ENCODE measurements around the gene APOOL.
"Not testable (repeated sequence)": the region's sequence is repeated elsewhere in the genome, so short reads cannot be mapped to it uniquely, and the experiment has no call there.

Gene APOOL, protein sequence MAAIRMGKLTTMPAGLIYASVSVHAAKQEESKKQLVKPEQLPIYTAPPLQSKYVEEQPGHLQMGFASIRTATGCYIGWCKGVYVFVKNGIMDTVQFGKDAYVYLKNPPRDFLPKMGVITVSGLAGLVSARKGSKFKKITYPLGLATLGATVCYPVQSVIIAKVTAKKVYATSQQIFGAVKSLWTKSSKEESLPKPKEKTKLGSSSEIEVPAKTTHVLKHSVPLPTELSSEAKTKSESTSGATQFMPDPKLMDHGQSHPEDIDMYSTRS

DNA sequence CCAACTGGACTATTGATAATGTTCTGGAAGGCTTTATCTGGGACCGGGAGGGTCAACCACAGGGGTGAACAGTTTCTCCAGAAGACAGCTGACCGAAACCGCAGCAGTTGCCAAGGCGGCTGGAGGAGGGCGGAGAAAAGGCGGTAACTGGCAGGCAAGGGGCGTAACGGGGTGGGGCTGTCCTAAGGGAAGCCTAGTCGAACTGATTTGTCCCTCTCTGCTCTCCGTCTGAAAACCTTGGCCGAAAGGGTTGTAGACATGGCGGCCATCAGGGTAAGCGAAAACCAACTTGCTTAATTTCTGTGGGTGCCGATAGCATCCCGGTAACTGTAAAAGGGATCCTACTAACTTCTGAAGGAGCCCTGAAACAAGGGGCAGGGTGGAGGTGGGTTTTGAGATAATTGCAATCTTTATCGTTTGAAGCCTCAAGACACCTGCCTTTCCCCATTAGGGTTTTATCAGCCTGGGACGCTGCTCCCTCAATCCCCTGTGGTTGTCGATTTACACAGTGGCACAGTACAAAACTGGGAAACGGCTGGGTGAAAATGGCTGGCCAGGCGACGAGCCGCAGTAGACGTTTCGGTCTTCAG is at the start of gene APOOL:
Gene APOOL, plus strand, starts transcription at position 223 of the 590 bp plus-strand sequence. Its CDS starts 36 bp downstream, at position 259.
- peak; percentile 82 to 86 for DNase-seq

DNA sequence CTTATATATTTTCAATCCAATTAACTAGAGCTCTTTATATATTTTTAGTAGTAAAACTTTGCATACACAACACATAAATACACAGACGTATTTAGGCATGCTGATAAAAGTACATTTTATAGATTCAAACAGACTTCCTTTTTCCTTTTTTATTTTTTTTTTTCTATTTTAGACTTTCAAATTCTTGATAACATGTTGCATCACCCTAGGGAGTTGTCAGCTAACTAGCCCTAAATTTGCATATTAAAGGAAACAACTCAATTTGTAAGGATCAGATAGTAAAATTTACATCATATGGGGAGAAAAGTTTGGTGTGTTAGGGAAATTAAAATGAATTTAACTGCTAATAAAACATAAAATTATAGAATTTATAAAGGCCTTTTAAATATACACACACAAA is 47.4 kb upstream of the APOOL start:
- DNase-seq, result no peak

DNA sequence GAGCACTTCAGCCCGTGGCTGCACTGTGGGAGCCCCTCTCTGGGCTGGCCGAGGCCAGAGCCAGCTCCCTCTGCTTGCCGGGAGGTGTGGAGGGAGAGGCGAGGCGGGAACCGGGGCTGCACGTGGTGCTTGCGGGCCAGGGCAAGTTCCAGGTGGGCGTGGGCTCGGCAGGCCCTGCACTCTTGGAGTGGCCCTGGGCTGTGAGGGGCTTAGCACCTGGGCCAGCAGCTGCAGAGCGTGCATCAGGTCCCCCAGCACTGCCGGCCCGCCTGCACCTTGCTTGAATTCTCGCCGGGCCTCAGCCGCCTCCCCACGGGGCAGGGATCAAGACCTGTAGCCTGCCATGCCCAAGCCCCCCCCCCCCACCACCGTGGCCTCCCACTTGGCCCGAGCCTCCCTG is 28.9 kb upstream of the APOOL start:
- DNase-seq, result no peak

DNA sequence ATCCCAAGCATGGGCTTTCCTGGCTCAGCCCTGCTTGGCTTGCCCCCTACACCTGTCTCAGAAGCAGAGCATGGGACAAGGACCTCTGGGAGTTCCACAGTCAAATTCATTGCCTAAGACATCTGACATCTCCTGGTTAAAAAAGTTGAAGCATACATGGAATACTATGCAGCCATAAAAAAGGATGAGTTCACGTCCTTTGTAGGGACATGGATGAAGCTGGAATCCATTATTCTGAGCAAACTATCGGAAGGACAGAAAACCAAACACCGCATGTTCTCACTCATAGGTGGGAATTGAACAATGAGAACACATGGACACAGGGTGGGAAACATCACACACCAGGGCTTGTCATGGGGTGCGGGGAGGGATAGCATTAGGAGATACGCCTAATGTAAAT is 11.9 kb upstream of the APOOL start:
- not testable (repeated sequence) for DNase-seq

DNA sequence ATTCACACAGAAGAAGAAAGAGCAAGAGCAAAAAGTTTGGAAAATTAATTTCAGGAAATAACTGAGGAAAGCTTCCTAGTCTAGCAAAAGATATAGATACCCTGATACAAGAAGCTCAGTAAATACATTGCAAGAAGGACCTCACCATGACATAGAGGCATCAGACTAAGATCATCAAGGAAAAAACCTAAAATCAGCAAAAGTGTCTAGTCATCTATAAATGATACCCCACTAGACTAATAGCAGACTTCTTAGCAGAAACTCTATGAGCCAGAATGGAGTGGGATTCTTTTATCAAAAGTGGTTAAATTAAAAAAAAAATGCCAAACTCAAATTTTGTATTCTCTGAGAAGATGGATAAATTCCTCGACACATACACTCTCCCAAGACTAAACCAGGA is 10.5 kb upstream of the APOOL start:
- DNase-seq, result no peak

DNA sequence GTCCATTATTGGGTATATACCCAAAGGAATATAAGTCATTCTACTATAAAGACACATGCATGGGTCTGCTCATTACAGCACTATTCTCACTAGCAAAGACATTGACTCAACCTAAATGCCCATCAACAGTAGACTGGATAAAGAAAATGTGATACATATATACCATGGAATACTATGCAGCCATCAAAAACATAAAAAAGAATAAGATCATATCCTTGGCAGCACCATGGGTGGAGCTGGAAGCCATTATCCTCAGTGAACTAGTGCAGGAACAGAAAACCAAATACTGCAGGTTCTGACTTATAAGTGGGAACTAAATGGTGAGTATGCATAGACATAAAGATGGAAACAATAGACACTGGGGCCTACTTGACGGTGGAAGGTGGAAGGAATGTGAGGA is 2.3 kb upstream of the APOOL start:
- DNase-seq, result no peak

DNA sequence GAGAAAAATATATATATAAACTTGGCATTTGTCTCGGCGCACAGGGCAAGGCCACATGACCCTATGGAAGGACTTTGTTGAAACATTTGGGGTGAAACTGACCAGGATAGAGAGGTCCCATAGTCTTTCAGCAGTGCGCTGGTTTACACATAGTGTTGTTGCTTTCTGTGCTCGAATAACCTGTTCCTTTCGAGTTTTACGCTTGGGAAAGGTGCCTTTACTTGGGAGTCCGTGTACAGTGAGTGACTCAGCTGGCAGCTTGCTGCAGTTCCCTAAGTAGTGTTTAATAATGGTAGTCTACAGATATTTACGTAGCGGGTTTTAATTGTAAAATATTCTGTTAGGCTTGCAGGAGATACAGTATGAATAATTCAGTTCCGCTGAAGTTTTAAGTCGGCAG is 578 bp downstream of the APOOL start:
- DNase-seq, result no peak

DNA sequence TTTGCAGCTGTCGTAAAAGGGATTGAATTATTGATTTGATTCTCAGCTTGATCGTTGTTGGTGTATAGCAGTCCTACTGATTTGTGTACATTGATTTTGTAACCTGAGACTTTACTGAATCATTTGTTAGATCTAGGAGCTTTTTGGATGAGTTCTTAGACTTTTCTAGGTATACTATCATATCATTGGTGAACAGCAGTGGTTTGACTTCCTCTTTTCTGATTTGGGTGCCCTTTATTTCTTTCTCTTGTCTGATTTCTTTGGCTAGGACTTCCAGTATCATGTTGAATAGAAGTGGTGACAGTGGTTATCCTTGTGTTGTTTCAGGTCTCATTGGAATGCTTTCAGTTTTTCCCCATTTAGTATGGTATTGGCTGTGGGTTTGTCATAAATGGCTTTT is 8.4 kb downstream of the APOOL start:
- no peak for DNase-seq

DNA sequence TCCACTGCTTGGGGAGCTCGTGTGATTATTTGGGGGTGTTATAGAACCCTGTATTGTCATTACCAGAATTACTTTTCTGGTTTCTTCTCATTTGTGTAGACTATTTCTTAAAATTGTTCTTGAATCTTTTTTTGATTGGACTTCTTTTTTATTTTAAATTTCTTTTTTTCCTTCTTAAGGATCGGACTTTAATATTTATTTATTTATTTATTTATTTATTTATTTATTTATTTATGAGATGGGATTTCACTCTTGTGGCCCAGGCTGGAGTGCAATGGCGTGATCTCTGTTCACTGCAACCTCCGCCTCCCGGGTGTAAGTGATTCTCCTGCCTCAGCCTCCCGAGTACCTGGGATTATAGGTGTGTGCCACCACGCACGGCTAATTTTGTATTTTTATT is 11.7 kb downstream of the APOOL start:
- DNase-seq, result not testable (repeated sequence)

DNA sequence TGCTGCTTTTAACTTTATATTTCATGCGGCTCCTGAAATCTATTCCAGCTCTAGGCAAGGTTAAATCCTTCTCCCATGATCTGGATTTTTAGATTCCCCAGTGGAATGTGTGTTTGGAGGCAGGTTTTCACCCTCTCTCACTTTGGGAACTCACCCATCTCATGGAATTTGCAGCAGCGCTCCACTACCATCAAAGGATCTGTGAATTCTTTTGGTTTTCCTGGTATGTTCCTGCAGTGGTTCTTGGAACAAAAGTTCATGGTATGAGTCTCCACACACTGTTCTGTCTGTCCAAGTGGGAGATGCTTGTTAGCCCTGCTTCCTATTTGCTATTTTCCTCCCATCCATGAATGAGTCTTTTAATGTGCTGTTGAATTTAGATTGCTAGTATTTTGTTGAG is 14.0 kb downstream of the APOOL start:
- DNase-seq, result no peak

DNA sequence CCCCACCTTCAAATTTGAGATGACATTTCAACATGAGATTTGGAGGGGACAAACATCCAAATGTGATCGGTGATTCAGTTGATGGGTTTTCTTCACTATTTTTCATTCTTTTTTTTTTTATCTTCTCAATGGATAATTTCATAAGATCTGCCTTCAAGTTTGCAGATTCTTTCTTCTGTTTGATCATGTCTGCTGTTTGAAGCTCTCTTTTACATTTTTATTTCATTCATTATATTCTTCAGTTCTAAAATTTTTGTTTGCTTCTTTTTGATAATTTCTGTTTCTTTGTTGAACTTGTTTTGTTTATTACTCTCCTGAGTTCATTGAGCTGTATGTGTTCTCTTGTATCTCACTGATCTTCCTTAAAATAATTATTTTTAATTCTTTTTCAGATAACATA is 14.8 kb downstream of the APOOL start:
- no peak for DNase-seq

DNA sequence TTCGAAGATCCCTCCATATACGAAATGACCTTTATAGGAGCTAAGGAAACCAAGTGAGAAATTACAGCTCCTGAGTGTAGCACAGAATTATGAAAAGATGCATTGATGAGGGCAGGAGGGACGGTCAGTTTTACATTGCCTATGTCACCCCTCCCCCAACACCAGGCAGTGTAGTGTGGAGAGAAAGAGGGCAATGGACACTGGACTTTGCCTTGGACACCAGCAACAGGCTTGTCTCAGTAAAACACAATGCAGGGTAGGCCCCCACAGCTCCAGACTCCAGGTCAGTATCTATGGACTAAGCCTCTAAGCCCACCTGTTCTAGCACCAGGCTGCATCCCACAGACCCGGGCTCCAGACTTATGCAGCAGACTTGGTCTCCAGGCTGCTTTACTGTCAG is 16.5 kb downstream of the APOOL start:
- DNase-seq, result no peak

DNA sequence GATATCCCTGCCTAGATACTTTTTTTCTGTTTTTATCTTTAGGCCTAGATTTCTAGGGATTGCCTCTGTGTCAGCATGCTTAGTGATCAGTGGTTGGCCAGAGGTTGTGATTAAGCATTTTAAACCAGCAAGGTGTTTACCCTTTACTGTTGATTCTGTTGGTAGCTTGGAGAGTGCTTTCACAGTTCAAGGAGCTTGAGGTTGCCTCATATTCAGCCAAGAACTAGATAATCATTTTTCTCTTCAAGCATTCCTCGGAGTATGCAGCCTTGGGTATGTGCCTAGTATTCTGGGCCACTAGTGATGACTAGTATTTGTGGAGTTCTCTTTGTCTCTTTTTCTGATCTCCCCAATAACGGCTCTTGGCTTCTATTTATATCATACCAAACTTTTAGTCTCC is 20.4 kb downstream of the APOOL start:
- DNase-seq, result no peak

DNA sequence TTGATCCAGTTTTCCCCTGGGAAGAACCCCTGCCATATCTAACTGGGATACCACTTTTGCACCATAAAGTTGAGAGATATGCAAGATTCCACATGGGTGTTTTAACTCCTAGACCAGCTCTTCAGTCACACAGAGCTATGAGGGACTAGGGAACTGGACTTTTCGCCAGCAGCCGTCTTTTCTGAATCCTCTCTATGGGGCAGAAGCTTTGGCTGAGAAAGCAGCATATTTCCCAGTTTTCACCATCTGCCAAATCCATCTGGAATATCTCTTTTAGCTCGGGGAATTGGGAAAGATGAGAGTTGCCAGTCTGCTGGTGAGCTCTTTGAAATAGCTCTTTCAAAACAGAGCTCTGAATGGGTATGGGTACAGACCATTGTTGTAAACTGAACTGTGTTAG is 20.9 kb downstream of the APOOL start:
- DNase-seq, result no peak

DNA sequence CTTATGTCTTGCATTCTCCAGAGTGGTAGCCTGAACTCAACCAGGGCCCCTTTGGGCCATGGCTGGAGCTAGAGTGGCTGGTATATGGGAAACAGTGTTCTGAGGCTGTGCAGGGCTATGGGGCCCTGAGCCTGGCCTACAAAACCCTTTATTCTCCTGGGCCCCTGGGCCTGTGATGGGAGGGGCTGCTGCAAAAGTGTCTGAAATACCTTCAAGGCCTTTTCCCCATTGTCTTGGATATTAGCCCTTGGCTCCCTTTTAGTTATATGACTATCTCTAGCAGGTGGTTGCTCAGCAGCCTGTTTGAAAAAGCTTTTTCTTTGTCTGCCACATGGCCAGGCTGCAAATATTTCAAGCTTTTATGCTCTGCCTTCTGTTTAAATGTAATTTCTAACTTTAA is 22.5 kb downstream of the APOOL start:
- no peak for DNase-seq

DNA sequence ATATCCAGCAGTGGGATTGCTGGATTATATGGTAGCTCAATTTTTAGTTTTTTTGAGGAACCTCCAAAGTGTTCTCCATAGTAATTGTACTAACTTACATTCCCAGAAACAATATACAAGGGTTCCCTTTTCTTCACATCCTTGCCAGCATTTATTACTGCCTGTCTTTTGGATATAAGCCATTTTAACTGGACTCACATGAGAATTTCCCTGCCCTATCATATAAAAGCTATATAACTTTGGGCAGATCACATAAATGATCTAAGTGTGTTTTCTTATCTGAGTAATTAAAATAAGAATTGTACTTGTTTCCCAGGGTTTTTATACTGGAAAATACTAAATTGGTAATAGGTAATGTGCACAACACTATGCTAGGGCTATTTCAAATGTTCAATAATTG is 25.4 kb downstream of the APOOL start:
- no peak for DNase-seq

DNA sequence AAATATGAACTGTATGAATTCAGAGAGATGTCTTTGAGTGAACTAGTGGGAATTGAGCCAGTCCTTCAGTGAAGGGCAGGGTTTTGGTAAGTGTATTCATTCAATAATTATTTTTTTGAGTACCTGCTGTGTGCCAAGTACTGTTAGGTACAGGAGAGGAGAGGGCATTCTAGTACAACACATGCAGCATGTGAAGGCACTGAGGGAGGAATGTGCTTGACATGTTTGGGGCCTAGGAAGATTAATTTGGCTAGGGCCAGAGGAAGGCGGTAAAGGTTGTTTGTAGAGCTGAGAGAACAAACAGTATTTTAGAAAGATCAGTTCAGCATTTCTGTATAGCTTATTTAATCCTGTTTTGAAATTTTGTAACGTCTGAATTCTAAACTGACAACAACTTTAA is 27.8 kb downstream of the APOOL start:
- no peak for DNase-seq

DNA sequence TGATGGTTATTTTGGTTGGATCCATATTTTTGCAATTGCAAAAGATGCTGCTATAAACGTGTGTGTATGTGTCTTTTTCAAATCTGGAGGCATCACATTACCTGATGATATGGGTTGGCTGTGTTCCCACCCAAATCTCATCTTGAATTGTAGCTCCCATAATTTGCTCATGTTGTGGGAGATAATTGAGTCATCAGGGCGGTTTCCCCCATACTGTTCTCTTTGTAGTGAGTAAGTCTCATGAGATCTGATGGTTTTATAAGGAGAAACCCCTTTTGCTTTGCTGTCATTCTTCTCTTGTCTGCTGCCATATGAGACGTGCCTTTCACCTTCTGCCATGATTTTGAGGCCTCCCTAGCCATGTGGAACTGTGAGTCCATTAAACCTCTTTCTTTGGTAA is 33.4 kb downstream of the APOOL start:
- no peak for DNase-seq

DNA sequence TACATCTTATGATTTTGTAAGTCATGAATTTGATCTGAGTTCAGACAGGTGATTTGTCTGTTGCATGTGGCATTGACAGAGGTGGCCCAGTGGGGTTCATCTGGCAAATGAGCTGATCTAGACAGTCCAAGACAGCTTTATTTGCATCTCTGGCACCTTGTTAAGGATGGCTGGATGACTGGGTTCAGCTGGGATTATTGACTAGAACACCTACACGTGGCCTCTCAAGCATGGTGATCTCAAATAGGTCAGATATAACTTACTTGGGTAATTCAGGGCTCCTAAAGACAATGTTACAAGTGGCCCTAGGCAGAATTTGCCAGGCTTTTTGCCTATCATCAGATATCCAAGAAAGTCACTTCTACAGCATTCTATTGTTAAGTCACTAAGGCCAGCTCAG is 48.0 kb downstream of the APOOL start:
- no peak for DNase-seq

DNA sequence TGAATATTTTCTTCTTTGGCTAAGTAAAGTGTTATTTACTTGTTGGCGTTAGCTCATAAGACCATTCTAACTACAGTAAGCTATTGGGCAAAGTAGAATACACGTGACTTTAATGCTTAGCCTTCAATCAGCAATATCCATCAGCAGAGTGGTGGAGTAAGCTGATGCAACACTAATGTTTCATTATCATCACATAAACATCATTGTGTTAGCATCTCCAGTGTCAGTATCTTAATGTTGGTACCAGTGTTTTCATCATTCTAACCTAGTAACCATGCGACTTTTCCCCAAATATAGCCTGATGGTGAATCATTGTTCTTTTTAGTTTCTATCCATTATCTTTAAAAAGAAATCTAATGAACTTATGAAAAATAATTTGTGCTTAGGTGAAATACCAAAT is 48.5 kb downstream of the APOOL start:
- DNase-seq, result no peak

DNA sequence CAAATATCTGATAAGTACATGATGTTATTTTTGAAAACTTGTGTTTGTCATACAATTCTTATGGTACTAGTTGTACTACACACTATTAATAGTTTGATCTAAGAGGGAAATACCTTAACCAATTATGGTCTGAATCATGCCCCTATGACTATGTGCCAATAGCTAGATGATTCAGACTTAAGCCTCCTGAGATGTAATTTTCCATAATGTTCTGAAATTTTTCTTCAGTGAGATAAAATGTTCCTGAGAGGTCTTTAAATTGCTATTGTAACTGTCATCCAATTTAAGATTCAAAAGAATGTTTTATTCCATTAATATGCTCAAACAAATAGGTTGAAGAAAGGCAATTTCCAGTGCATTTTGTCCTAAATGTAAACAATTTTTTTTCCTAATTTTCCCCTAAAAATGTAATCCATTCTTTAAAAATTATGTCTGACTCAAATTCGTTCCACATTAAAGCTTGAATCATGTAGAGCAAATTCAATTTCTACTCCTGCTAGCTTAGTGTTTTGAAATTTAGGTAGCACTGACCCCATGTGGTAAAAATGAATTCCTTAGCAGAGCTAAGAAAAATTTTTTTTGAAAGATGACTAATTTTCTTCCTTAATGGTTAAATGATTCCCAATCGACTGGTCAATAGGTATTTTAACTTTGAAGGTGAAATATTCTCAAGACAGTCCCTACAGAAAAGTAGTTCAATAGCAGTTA is 49.1 kb downstream of the APOOL start:
- no peak for DNase-seq

DNA sequence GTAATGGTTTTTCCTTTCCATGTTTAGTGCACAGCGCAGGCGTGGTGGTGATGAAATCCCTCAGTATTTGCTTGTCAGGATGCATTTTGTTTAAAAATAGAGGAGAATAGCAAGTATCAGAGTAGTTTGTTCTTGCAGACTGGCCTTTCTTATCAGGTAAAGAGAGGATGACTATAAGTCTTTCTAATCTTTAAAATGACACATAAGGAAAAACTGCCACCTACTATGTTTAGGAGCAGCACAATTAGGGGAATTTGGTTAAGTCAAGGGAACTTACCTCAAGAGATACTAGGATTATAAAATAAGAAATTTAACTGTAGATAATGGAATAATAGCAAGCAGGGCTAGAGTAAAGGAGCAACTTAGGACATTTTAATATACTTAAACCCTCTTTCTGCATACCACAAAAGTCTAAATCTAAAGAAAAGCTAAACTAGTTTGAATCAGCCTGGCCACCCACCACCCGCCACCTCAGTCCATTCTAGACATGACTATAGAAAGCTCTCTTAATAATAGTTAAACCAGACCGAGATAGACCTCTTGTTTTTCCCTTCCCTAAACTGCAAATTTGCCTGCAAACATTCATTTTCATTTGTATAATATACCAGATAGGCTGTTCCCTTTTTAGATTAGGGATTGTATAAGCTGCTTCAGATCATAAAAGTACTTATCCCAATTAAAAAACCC is 62.0 kb downstream of the APOOL start:
- no peak for DNase-seq

DNA sequence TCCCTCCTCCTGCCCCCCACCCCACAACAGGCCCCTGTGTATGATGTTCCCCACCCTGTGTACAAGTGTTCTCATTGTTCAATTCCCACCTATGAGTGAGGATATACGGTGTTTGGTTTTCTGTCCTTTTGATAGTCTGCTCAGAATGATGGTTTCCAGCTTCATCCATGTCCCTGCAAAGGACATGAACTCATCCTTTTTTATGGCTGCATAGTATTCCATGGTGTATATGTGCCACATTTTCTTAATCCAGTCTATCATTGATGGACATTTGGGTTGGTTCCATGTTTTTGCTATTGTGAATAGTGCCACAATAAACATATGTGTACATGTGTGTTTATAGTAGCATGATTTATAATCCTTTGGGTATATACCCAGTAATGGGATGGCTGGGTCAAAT is 73.6 kb downstream of the APOOL start:
- DNase-seq, result not testable (repeated sequence)
